Measurements from ENCODE around the gene ATG2B.
A peak's percentile ranks its signal among the peaks of the same experiment; 100 is the strongest.

ATG2B gene

GRCh38 chr14:96318836-96319235, 44.3 kb downstream of the ATG2B start:
- Histone ChIP-seq H3K9me3 (ENCODE audit: control extremely low read depth in 1 of 5, control insufficient read depth in 4 of 5, insufficient read depth in 2 of 5, low read depth in 1 of 5, low read length in 4 of 5) (no peaks in the 10 kb centered on the region), H3K27ac (ENCODE audit: insufficient read depth in 1 of 2, low read depth in 1 of 2, low read length in 2 of 2, poor library complexity in 1 of 2, severe bottlenecking in 2 of 2) (no peak overlapping the region), H3K27me3 (replicated peaks in 2 of 5; ENCODE audit: control insufficient read depth in 4 of 5, insufficient read depth in 5 of 5, low read length in 4 of 5) (no peaks in the 10 kb centered on the region), H3K4me3 (ENCODE audit: control insufficient read depth in 1 of 7, extremely low read depth in 1 of 7, insufficient read depth in 4 of 7, low read depth in 2 of 7, low read length in 6 of 7) (no peak overlapping the region), H3K4me1 (ENCODE audit: control extremely low read depth in 1 of 4, control insufficient read depth in 4 of 4, insufficient read depth in 4 of 4, low read length in 3 of 4) (no peaks in the 10 kb centered on the region), H3K36me3 (ENCODE audit: control insufficient read depth in 4 of 4, insufficient read depth in 4 of 4, low read length in 3 of 4) (peaks cover 13 to 68% (median 40%) of the 10 kb centered on the region in 4 experiments)
- ChIA-PET POLR2A (no interaction called here), CTCF (interaction anchor here (0.6 to 1.0 kb wide), 3 partner anchors 12 to 87 kb away, joined by 3 to 4 read pairs (median 4); no protein-coding TSS in a partner anchor)
- DNase-seq: no peak
- WGBS (ENCODE audit: insufficient coverage): 100% methylated on average over 8 of the region's 9 CpGs

GRCh38 chr14:96316087-96316486, 47.1 kb downstream of the ATG2B start:
- CTCF ChIA-PET: no interaction called here
- WGBS (ENCODE audit: insufficient coverage): 100% methylated on average over 1 of the region's 3 CpGs
- Histone ChIP-seq H3K36me3 (ENCODE audit: control insufficient read depth in 4 of 4, insufficient read depth in 4 of 4, low read length in 3 of 4) (peaks cover 11 to 58% (median 40%) of the 10 kb centered on the region in 4 experiments), H3K27me3 (replicated peaks in 2 of 5; ENCODE audit: control insufficient read depth in 4 of 5, insufficient read depth in 5 of 5, low read length in 4 of 5) (no peaks in the 10 kb centered on the region), H3K27ac (ENCODE audit: insufficient read depth in 1 of 2, low read depth in 1 of 2, low read length in 2 of 2, poor library complexity in 1 of 2, severe bottlenecking in 2 of 2) (no peak overlapping the region), H3K9me3 (ENCODE audit: control extremely low read depth in 1 of 5, control insufficient read depth in 4 of 5, insufficient read depth in 2 of 5, low read depth in 1 of 5, low read length in 4 of 5) (no peaks in the 10 kb centered on the region), H3K4me3 (ENCODE audit: control insufficient read depth in 1 of 7, extremely low read depth in 1 of 7, insufficient read depth in 4 of 7, low read depth in 2 of 7, low read length in 6 of 7) (no peak overlapping the region), H3K4me1 (ENCODE audit: control extremely low read depth in 1 of 4, control insufficient read depth in 4 of 4, insufficient read depth in 4 of 4, low read length in 3 of 4) (no peaks in the 10 kb centered on the region)
- DNase-seq: no peak
- POLR2A ChIA-PET: no interaction called here

- no peak for DNase-seq
- CTCF ChIA-PET: interaction anchor here (1.9 kb wide), 1 partner anchor 113 kb away, joined by 6 read pairs; no protein-coding TSS in a partner anchor
- Histone ChIP-seq H3K27ac (ENCODE audit: insufficient read depth in 1 of 2, low read depth in 1 of 2, low read length in 2 of 2, poor library complexity in 1 of 2, severe bottlenecking in 2 of 2) (no peak overlapping the region), H3K27me3 (replicated peaks in 2 of 5; ENCODE audit: control insufficient read depth in 4 of 5, insufficient read depth in 5 of 5, low read length in 4 of 5) (no peaks in the 10 kb centered on the region), H3K4me3 (ENCODE audit: control insufficient read depth in 1 of 7, extremely low read depth in 1 of 7, insufficient read depth in 4 of 7, low read depth in 2 of 7, low read length in 6 of 7) (no peak overlapping the region), H3K36me3 (ENCODE audit: control insufficient read depth in 4 of 4, insufficient read depth in 4 of 4, low read length in 3 of 4) (peaks cover 22 to 68% (median 46%) of the 10 kb centered on the region in 4 experiments), H3K9me3 (ENCODE audit: control extremely low read depth in 1 of 5, control insufficient read depth in 4 of 5, insufficient read depth in 2 of 5, low read depth in 1 of 5, low read length in 4 of 5) (no peaks in the 10 kb centered on the region), H3K4me1 (ENCODE audit: control extremely low read depth in 1 of 4, control insufficient read depth in 4 of 4, insufficient read depth in 4 of 4, low read length in 3 of 4) (no peaks in the 10 kb centered on the region)
- POLR2A ChIA-PET: no interaction called here
- 98% methylated on average over 4 of the region's 6 CpGs for WGBS (ENCODE audit: insufficient coverage)
Measured at GRCh38 chr14:96310906-96311305, 52.2 kb downstream of the ATG2B start.

GRCh38 chr14:96309896-96310330, 53.2 kb downstream of the ATG2B start:
- Histone ChIP-seq H3K4me1 (ENCODE audit: control extremely low read depth in 1 of 4, control insufficient read depth in 4 of 4, insufficient read depth in 4 of 4, low read length in 3 of 4) (no peaks in the 10 kb centered on the region), H3K27me3 (replicated peaks in 2 of 5; ENCODE audit: control insufficient read depth in 4 of 5, insufficient read depth in 5 of 5, low read length in 4 of 5) (no peaks in the 10 kb centered on the region), H3K4me3 (ENCODE audit: control insufficient read depth in 1 of 7, extremely low read depth in 1 of 7, insufficient read depth in 4 of 7, low read depth in 2 of 7, low read length in 6 of 7) (no peak overlapping the region), H3K9me3 (ENCODE audit: control extremely low read depth in 1 of 5, control insufficient read depth in 4 of 5, insufficient read depth in 2 of 5, low read depth in 1 of 5, low read length in 4 of 5) (no peaks in the 10 kb centered on the region), H3K27ac (ENCODE audit: insufficient read depth in 1 of 2, low read depth in 1 of 2, low read length in 2 of 2, poor library complexity in 1 of 2, severe bottlenecking in 2 of 2) (no peak overlapping the region), H3K36me3 (ENCODE audit: control insufficient read depth in 4 of 4, insufficient read depth in 4 of 4, low read length in 3 of 4) (peaks cover 23 to 67% (median 44%) of the 10 kb centered on the region in 4 experiments)
- CTCF ChIA-PET: interaction anchor here (1.2 to 3.9 kb wide), 3 partner anchors 13 to 47 kb away, joined by 3 to 25 read pairs (median 3); no protein-coding TSS in a partner anchor
- POLR2A ChIA-PET: no interaction called here
- peak; percentile 5 to 17 (median 9) for DNase-seq
- 100% methylated on average over 1 of the region's 5 CpGs for WGBS (ENCODE audit: insufficient coverage)

GRCh38 chr14:96309133-96309895, 53.8 kb downstream of the ATG2B start:
- H3K9me3 ChIP-seq (ENCODE audit: control extremely low read depth in 1 of 5, control insufficient read depth in 4 of 5, insufficient read depth in 2 of 5, low read depth in 1 of 5, low read length in 4 of 5): no peaks in the 10 kb centered on the region
- ChIA-PET CTCF (interaction anchor here (0.6 to 3.9 kb wide), 4 partner anchors 12 to 116 kb away, joined by 3 to 25 read pairs (median 3); no protein-coding TSS in a partner anchor), POLR2A (no interaction called here)
- peaks cover 25 to 67% (median 47%) of the 10 kb centered on the region in 4 experiments for H3K36me3 ChIP-seq (ENCODE audit: control insufficient read depth in 4 of 4, insufficient read depth in 4 of 4, low read length in 3 of 4)
- no peak for DNase-seq
- H3K27ac ChIP-seq (ENCODE audit: insufficient read depth in 1 of 2, low read depth in 1 of 2, low read length in 2 of 2, poor library complexity in 1 of 2, severe bottlenecking in 2 of 2): no peak overlapping the region
- no peak overlapping the region for H3K4me3 ChIP-seq (ENCODE audit: control insufficient read depth in 1 of 7, extremely low read depth in 1 of 7, insufficient read depth in 4 of 7, low read depth in 2 of 7, low read length in 6 of 7)
- H3K27me3 ChIP-seq (replicated peaks in 2 of 5; ENCODE audit: control insufficient read depth in 4 of 5, insufficient read depth in 5 of 5, low read length in 4 of 5): no peaks in the 10 kb centered on the region
- H3K4me1 ChIP-seq (ENCODE audit: control extremely low read depth in 1 of 4, control insufficient read depth in 4 of 4, insufficient read depth in 4 of 4, low read length in 3 of 4): no peaks in the 10 kb centered on the region
- 91% methylated on average over 8 of the region's 8 CpGs for WGBS (ENCODE audit: insufficient coverage)

DNA sequence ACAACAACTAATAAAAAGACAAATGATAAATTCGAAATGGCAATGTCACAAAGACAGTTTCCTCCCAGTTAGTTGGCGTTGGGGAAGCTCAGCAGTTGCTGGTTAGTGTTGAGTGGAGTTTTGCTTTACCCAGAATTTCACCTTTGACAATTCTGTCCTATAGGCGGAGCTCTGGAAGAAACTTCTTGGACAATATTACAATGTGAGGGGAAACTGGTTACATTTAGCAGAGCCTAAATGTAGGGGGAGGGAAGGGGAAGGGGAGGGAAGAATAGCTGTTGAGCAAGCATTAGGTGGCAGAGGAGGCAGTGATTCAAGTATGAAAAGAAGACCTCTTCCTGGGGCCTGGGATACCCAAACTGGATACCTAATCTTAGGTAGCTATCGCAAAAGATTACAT, 55.7 kb downstream of the ATG2B start:
- ChIA-PET POLR2A (interaction anchor here (0.8 kb wide), 1 partner anchor 8 kb away, joined by 3 read pairs; no protein-coding TSS in a partner anchor), CTCF (interaction anchor here (0.9 to 3.9 kb wide), 5 partner anchors 10 to 107 kb away, joined by 3 to 25 read pairs (median 4); no protein-coding TSS in a partner anchor)
- 100% methylated on average over 1 of the region's 4 CpGs for WGBS (ENCODE audit: insufficient coverage)
- H3K4me1 ChIP-seq (ENCODE audit: control extremely low read depth in 1 of 4, control insufficient read depth in 4 of 4, insufficient read depth in 4 of 4, low read length in 3 of 4): no peaks in the 10 kb centered on the region
- no peaks in the 10 kb centered on the region for H3K27me3 ChIP-seq (replicated peaks in 2 of 5; ENCODE audit: control insufficient read depth in 4 of 5, insufficient read depth in 5 of 5, low read length in 4 of 5)
- no peaks in the 10 kb centered on the region for H3K9me3 ChIP-seq (ENCODE audit: control extremely low read depth in 1 of 5, control insufficient read depth in 4 of 5, insufficient read depth in 2 of 5, low read depth in 1 of 5, low read length in 4 of 5)
- H3K4me3 ChIP-seq (ENCODE audit: control insufficient read depth in 1 of 7, extremely low read depth in 1 of 7, insufficient read depth in 4 of 7, low read depth in 2 of 7, low read length in 6 of 7): no peak overlapping the region
- H3K27ac ChIP-seq (ENCODE audit: insufficient read depth in 1 of 2, low read depth in 1 of 2, low read length in 2 of 2, poor library complexity in 1 of 2, severe bottlenecking in 2 of 2): no peak overlapping the region
- no peak for DNase-seq
- peaks cover 28 to 74% (median 50%) of the 10 kb centered on the region in 4 experiments for H3K36me3 ChIP-seq (ENCODE audit: control insufficient read depth in 4 of 4, insufficient read depth in 4 of 4, low read length in 3 of 4)

DNA sequence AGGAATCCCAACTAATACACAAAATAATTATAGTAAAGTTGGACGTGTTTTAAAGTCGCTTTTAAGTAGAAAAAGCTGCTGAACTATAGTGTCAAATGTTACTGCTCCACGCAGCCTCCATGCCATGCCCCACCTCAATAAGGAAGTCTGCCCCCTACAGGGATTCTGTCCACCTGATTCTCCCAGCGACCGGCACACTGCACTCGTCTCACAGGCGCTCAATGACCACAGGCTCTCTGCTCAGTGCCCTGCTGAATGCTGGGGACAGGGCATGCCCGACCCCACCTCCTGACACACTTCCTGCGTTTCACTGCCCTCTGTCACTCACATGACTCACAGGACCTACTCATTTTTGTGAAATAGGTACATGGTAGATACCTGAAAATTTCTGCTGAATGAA, 58.2 kb downstream of the ATG2B start:
- H3K27me3 ChIP-seq (replicated peaks in 2 of 5; ENCODE audit: control insufficient read depth in 4 of 5, insufficient read depth in 5 of 5, low read length in 4 of 5): no peaks in the 10 kb centered on the region
- POLR2A ChIA-PET: no interaction called here
- no peaks in the 10 kb centered on the region for H3K9me3 ChIP-seq (ENCODE audit: control extremely low read depth in 1 of 5, control insufficient read depth in 4 of 5, insufficient read depth in 2 of 5, low read depth in 1 of 5, low read length in 4 of 5)
- H3K27ac ChIP-seq (ENCODE audit: insufficient read depth in 1 of 2, low read depth in 1 of 2, low read length in 2 of 2, poor library complexity in 1 of 2, severe bottlenecking in 2 of 2): no peak overlapping the region
- DNase-seq: no peak
- H3K4me1 ChIP-seq (ENCODE audit: control extremely low read depth in 1 of 4, control insufficient read depth in 4 of 4, insufficient read depth in 4 of 4, low read length in 3 of 4): no peaks in the 10 kb centered on the region
- H3K4me3 ChIP-seq (ENCODE audit: control insufficient read depth in 1 of 7, extremely low read depth in 1 of 7, insufficient read depth in 4 of 7, low read depth in 2 of 7, low read length in 6 of 7): no peak overlapping the region
- peaks cover 24 to 75% (median 38%) of the 10 kb centered on the region in 4 experiments for H3K36me3 ChIP-seq (ENCODE audit: control insufficient read depth in 4 of 4, insufficient read depth in 4 of 4, low read length in 3 of 4)
- WGBS (ENCODE audit: insufficient coverage): 100% methylated on average over 6 of the region's 9 CpGs
- CTCF ChIA-PET: no interaction called here

Data from common myeloid progenitor, CD34-positive (primary cell).